ENCODE results near the gene COPS2. TPM values are rescaled to one million over a fixed set of nuclear protein-coding genes. Genes with fewer than 3 reads are reported as not detected.

The COPS2 gene
- total RNA-seq (100 to 1,000 TPM in 2 of 9 donors, 10 to 100 TPM in 7; 29.7 to 111 (median 83.6) TPM), polyA plus RNA-seq (100 to 1,000 TPM in 1 of 3 donors, 10 to 100 TPM in 2; 33.2 to 240 (median 41.2) TPM)
- long read RNA-seq, donor 1, full-length matches to known transcripts: 25 of 25 reads
- long read RNA-seq, donor 1, partial matches to known transcripts: 0 of 25 reads
- long read RNA-seq, donor 1, other reads (novel, unspliced or antisense): 0 of 25 reads
- long read RNA-seq, donor 2, full-length matches to known transcripts: 14 of 14 reads
- long read RNA-seq, donor 2, partial matches to known transcripts: 0 of 14 reads
- long read RNA-seq, donor 2, other reads (novel, unspliced or antisense): 0 of 14 reads
- long read RNA-seq, donor 3, full-length matches to known transcripts: 12 of 12 reads
- long read RNA-seq, donor 3, partial matches to known transcripts: 0 of 12 reads
- long read RNA-seq, donor 3, other reads (novel, unspliced or antisense): 0 of 12 reads
- long read RNA-seq, donor 4, full-length matches to known transcripts: 22 of 35 reads
- long read RNA-seq, donor 4, partial matches to known transcripts: 8 of 35 reads
- long read RNA-seq, donor 4, other reads (novel, unspliced or antisense): 5 of 35 reads
- long read RNA-seq, donor 5, full-length matches to known transcripts: 76 of 82 reads
- long read RNA-seq, donor 5, partial matches to known transcripts: 2 of 82 reads
- long read RNA-seq, donor 5, other reads (novel, unspliced or antisense): 4 of 82 reads
- long read RNA-seq, donor 6, full-length matches to known transcripts: 27 of 31 reads
- long read RNA-seq, donor 6, partial matches to known transcripts: 3 of 31 reads
- long read RNA-seq, donor 6, other reads (novel, unspliced or antisense): 1 of 31 reads
- long read RNA-seq, donor 7, full-length matches to known transcripts: 9 of 19 reads
- long read RNA-seq, donor 7, partial matches to known transcripts: 10 of 19 reads
- long read RNA-seq, donor 7, other reads (novel, unspliced or antisense): 0 of 19 reads
- long read RNA-seq, donor 8, full-length matches to known transcripts: 21 of 21 reads
- long read RNA-seq, donor 8, partial matches to known transcripts: 0 of 21 reads
- long read RNA-seq, donor 8, other reads (novel, unspliced or antisense): 0 of 21 reads
- long read RNA-seq, donor 9, full-length matches to known transcripts: 19 of 19 reads
- long read RNA-seq, donor 9, partial matches to known transcripts: 0 of 19 reads
- long read RNA-seq, donor 9, other reads (novel, unspliced or antisense): 0 of 19 reads
- long read RNA-seq, donor 10, full-length matches to known transcripts: 10 of 10 reads
- long read RNA-seq, donor 10, partial matches to known transcripts: 0 of 10 reads
- long read RNA-seq, donor 10, other reads (novel, unspliced or antisense): 0 of 10 reads

GRCh38 chr15:49155110-49155833 is at the start of gene COPS2:
Gene COPS2, minus strand, starts transcription at chr15:49155599. Its CDS starts 21 bp downstream, at chr15:49155578.
- Histone ChIP-seq H3K27me3 (no peaks in the 10 kb centered on the region), H3K9me3 (replicated peaks in 1 of 3) (no peaks in the 10 kb centered on the region), H3K4me1 (replicated peaks in 1 of 2) (peaks cover 6 to 29% of the 10 kb centered on the region in 2 donors), H3K27ac (peak within 1 kb of the TSS; percentile 77 to 94 (median 90)), H3K4me3 (peak within 1 kb of the TSS; percentile 50 to 95 (median 69)), H3K36me3 (replicated peaks in 1 of 2) (no peaks in the 10 kb centered on the region)
- intact Hi-C loops (cut with DNase I): no loop called here
- peak; percentile 94 to 99 (median 96) for DNase-seq
- WGBS, 4 donors: 0% methylated on average over 11 to 46 of the region's 46 CpGs
- TF ChIP-seq POLR2A (IDR thresholded peaks at IDR 0.05): peak; percentile 34 to 85
- TF ChIP-seq CTCF (IDR thresholded peaks at IDR 0.05): peak in 1 of 6 experiments; percentile 15

DNA sequence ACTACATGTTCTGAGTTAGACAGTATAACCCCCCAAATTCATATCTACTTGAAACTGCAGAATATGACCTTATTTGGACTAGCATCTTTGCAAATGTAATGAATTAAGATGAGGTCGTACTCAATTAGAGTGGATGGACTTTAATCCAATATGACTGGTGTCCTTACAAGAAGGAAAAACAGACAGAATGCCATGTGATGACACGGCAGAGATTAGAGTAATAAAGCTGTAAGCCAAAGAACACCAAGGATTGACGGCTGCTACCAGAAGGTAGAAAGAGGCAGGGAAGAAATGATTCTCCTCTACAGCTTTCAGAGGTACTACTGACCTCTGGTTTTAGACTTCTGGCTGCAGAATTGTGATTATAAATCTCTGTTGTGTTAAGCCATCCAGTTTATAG is 44.9 kb upstream of the COPS2 start:
- Histone ChIP-seq H3K4me1 (replicated peaks in 1 of 2) (no peaks in the 10 kb centered on the region), H3K27ac (no peak overlapping the region), H3K9me3 (replicated peaks in 1 of 3) (no peaks in the 10 kb centered on the region), H3K36me3 (replicated peaks in 1 of 2) (peaks cover 0 to 12% of the 10 kb centered on the region in 2 donors), H3K27me3 (no peaks in the 10 kb centered on the region), H3K4me3 (no peak overlapping the region)
- WGBS, 4 donors: 78 to 85% (median 82%) methylated on average over 3 of the region's 3 CpGs
- no peak for DNase-seq
- intact Hi-C loops (cut with DNase I): no loop called here
- TF ChIP-seq CTCF (IDR thresholded peaks at IDR 0.05) (no peak), POLR2A (IDR thresholded peaks at IDR 0.05) (no peak)

DNA sequence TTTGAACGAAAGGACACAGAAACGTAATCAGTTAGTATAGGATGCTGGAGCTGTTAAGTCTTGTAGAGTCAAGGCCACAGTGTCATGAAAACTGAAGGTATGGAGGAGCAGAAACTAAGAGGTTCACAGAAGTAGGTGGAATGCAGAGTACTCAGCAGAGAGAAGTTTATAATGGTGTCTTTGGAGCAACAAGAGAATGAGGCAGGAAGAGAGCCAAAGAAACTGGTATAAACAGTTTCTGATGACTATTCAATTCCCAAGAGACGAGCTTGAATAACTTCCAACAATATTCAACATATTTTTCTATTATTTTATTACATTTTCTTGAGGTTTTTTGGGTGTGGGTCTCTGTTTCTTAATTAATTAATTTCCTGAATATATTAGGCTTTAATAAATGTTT is 44.3 kb upstream of the COPS2 start:
- no peaks in the 10 kb centered on the region for H3K9me3 ChIP-seq (replicated peaks in 1 of 3)
- no peaks in the 10 kb centered on the region for H3K27me3 ChIP-seq
- no peak overlapping the region for H3K4me3 ChIP-seq
- 66 to 75% (median 69%) methylated on average over 3 of the region's 3 CpGs for WGBS, 4 donors
- TF ChIP-seq POLR2A (IDR thresholded peaks at IDR 0.05) (no peak), CTCF (IDR thresholded peaks at IDR 0.05) (no peak)
- peaks cover 0 to 12% of the 10 kb centered on the region in 2 donors for H3K36me3 ChIP-seq (replicated peaks in 1 of 2)
- intact Hi-C loops (cut with DNase I): no loop called here
- no peak for DNase-seq
- no peaks in the 10 kb centered on the region for H3K4me1 ChIP-seq (replicated peaks in 1 of 2)
- no peak overlapping the region for H3K27ac ChIP-seq
